Right renal cortex interstitium (tissue), 3 donors: ENCODE measurements around the gene TMEM203. TPM values are rescaled to one million over a fixed set of nuclear protein-coding genes. Genes with fewer than 3 reads are reported as not detected.
"Not testable (repeated sequence)": the region's sequence is repeated elsewhere in the genome, so short reads cannot be mapped to it uniquely, and the experiment has no call there.

Source experiments
- DNase-seq, 3 donors: peaks; one replicate each; pipeline ENCODE4 v3.0.0-alpha.2; 2013; ENCODE audit warnings: low read depth in 3 of 3, low spot score in 2 of 3
- polyA plus RNA-seq, 3 donors: library from polyadenylated mRNA; unstranded; fragments of 120-200 nt; gene quantifications; one replicate each; pipeline ENCODE4 v1.2.1, GENCODE V29; 2013; ENCODE audit not compliant: insufficient read length in 3 of 3

Gene TMEM203, protein sequence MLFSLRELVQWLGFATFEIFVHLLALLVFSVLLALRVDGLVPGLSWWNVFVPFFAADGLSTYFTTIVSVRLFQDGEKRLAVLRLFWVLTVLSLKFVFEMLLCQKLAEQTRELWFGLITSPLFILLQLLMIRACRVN
- 10 to 100 TPM; 39.7 to 44.3 (median 42.6) TPM for polyA plus RNA-seq

DNA sequence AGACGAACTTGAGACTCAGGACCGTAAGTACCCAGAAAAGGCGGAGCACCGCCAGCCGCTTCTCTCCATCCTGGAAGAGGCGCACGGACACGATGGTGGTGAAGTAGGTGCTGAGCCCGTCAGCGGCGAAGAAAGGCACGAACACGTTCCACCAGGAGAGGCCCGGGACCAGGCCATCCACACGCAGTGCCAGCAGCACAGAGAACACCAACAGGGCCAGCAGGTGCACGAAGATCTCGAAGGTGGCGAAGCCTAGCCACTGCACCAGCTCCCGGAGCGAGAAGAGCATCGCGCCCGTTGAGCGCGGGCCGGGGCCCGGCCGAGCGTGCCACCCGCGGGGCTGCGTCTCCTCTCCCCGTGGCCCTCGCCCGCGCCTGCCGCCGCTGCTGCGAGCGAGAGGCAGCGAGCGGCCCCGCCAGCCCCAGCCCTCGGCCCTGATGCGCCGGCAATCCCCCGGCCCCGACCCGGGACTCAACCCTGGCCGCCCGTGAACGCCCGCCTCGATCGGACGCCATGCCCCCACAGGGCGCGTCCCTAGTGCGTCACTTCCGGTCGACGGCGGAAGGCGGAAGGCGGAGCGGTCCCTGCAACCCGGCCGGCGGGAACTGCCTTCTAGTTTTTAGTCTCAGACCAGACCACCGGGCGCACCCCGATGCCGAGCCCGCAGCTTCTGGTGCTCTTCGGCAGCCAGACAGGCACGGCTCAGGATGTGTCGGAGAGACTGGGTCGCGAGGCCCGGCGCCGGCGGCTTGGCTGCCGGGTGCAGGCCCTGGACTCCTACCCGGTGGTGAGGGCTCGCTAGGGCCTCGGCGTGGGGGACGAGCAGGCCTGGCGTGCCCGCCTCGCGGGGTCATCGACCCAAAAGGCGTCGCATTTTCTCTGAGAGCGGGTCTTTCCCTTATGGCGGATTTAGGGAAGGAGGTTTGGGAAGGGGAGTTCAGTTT, at the start of gene TMEM203, which contains the start of gene NDOR1:
TMEM203 (minus strand) TSS at position 523 of the 944 bp plus-strand sequence; CDS start at position 289, 234 bp downstream.
NDOR1 (plus strand) TSS at position 575 of the 944 bp plus-strand sequence; CDS start at position 653, 78 bp downstream.
- DNase-seq: peak; percentile 53 to 83 (median 78)

GRCh38 chr9:137254624-137255447, 49.4 kb upstream of the TMEM203 start, which contains the start of gene NELFB:
TSS of gene NELFB (plus strand) at chr9:137255327.
- peak; percentile 64 to 79 (median 73) for DNase-seq

DNA sequence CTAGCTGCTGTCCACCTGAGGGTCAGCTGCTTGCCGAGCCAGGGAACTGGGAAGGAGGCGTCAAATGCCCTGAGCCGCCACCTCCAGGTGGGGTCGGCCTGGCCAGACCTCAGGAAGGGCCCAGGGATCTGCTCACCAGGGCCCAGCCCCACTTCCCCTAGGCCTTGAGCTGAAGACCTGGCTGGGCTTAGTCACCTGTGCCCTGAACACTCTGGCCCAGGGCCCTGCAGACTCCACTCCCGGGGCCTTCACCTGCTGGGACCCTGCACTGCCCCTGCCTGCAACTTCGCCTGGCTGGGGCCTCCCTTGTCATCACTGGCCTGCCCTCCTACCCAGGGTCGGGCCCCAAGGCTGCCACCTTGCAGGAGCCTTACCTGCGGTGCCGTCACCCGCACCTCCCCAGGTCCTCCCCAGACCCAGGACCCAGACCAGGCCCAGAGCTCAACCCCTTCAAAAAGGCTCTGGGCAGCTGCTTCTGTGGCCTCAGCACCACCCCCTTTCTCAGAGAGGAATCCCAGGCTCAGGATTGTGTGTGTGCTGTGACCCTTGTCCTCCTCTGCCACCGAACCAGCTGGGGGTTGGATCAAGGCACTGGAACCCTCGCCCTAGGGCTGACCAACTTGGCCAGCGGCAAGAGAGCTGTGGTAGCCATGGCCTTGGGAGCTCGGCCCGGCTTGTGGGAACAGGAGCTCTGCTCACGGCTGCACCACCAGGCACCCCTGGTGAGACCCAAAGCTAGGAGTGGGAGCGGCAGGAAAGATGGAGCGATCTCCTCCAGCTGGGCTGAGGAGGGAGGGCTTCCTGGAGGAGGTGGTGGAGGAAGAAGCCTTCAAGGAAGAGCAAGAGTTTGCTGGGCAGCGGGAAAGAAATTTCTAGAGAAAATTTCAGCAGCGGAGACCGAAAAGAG, 48.5 kb upstream of the TMEM203 start:
- no peak for DNase-seq

- DNase-seq: no peak
Observed at GRCh38 chr9:137252555-137253506, 47.4 kb upstream of the TMEM203 start.

DNA sequence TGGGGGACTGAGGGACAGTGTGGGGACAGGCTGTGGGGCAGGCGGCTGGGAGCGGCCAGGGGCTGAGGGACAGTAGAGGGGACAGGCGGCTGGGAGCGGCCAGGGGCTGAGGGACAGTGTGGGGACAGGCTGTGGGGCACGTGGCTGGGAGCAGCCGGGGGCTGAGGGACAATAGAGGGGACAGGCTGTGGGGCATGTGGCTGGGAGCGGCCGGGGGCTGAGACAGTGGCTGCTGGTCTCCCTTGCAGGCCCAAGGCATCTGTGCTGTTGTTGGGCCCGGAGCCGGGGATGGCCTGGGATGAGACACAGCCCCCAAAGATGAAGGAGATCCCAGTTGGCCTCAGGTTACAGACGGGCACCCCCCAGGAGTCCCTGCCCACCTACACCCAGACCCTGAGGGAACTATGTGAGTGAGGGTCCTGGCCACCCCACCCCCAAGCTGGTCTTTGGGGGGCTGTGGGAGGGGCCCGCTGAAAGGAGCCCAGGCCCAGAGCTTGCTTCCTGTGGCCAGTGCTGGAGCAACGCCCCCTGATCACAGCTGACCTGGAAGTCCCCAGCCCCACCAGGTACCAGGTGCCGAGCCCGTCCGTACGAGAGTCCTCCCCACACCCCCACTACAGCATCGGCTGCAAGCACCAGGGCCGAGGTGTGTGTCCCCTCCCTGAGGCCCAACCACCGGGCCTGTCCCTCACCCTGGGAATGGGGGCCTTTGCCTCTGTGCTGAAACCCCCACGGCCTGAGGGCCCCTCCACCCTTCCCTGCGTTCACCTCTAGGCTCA, 46.2 kb upstream of the TMEM203 start:
- no peak for DNase-seq

DNA sequence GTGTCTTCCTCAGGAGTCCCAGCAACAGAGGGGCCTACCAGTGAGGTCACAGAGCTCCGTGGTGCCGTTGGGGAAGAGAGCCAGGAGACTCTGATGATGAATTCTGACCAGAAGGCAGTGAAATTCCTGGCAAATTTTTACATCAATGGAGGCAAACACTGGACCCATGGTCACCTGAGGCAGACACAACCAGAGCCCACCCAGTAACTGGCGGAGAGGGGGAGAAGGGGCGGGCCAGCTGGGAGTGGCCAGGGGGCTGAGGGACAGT, 45.7 kb upstream of the TMEM203 start, which contains the start of gene STPG3:
STPG3 (plus strand) TSS at position 93 of the 268 bp plus-strand sequence; CDS start at position 94, 1 bp downstream.
- DNase-seq: no peak

DNA sequence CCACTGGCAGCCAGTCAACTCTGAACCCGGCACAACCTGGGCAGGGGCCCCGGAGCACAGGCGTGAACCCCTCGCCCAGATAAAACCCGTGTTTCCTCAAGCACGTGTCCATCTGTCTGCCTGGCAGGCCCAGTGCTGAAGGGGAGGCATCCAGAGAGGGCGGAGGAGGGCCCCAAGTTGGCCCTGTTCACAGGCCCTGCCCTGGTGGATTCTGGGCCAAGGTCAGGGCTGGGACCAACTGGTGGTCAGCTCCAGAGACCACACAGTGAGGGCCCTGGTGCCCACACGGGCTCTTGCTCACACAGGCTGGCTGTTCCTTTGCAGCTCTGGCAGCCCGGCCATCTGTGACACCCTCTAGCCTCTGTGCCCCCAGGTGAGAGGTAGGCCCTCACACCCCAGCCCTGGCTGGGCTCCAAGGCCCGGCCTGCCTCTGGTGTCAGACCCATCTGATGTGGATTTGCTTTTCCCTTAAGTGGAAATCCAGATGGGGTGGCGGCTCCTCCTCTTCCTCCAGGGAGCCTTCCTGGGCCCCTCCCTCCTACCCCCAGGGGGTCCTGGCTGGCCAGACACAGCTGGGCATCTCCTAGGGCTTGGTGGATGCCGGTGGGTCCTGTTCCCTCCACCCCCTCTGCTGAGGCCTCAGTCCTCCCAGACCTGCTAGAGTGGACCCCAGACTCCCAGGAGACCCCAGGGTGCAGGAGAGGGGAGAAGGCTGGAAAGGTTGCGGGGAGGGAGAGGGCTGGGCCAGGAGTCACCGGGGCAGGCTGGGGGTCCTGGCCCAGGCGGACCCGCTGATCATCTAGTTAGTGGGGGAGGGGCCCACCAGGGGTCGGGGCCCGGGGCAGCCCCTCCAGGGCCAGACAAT, 45.1 kb upstream of the TMEM203 start:
- DNase-seq: no peak

- DNase-seq: no peak
Observed at GRCh38 chr9:137247916-137248175, 42.4 kb upstream of the TMEM203 start.

DNA sequence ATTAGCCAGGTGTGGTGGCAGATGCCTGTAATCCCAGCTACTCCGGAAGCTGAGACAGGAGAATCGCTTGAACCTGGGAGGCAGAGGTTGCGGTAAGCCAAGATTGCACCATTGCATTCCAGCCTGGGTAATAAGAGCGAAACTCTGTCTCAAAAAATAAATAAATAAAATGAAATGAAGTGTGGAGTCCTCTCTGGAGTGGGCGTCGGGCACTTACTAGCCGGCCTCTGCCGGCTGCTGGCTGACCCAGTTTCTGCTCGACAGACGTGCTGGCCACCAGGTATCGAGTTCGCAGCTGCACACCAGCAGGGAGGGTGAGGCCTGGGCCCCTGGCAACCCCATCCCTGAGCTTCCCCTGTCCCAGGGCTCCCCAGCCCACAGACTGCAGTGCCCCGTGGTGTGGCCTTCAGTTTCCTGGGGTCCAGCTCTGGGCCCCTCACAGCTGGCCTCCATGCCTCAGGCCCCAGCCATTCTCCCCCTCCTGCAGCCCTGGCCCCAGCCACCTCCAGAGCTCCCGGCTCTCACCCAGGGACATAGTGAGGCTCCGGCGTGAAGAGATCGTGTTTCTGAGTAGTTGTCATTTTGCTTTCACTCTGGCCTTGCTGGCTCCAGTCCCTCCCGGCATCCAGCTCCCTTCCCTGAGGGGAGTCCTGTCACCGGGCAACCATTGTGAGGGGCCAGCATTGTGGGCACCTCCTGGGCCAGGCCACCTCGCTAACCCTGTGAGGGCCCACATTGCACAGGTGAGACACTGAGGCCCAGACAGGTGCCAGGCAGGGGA, 41.9 kb upstream of the TMEM203 start:
- DNase-seq: no peak

GRCh38 chr9:137245450-137246421, 40.3 kb upstream of the TMEM203 start:
- DNase-seq: no peak

DNA sequence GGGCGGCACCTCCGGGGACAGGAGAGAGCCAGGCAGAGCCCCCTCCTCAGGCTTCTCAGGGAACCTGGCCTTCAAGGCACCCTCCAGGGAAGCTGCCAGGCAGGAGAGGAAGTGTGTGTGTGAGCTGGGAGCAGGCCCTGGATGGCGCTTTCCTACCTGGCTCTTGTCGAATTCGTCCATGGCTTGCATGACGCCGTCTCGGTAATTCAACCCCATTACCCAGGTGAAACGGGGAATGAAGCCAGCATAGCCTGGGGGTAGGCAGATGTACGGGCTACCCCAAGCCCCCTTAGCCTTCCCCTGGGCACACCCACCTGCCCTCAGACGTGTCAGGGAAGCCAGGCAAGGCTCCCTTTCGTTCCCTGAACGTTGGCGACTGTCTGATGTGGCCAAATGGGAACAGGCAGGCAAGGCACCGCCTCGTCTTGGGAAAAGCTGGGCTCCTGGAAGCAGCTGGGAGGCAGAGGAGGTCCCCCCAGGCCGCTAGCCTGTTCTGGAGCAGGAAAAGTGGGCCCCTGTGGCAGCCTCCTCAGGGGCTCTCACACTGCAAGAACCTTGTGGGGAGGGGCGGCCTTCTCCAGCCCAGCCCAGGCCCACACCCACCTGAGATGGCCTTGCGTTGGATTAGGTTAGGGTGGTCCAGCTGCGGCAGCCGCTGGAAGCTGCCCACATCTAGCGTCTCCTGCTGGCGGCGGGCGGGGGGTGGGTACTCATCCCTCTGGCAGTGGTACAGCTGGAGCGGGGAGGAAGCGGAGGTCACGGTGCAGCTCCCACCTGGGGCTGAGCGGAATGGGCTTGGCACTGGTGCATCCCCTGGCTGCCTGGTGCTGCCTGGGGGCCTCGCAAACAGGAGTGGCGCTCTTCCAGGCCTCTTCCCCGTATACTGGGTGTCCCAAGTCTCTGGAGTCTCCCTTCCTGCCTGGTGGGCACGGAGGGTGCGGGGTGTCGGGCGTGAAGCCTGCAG, 39.3 kb upstream of the TMEM203 start:
- DNase-seq: no peak

GRCh38 chr9:137243626-137244485, 38.4 kb upstream of the TMEM203 start:
- DNase-seq: no peak

DNA sequence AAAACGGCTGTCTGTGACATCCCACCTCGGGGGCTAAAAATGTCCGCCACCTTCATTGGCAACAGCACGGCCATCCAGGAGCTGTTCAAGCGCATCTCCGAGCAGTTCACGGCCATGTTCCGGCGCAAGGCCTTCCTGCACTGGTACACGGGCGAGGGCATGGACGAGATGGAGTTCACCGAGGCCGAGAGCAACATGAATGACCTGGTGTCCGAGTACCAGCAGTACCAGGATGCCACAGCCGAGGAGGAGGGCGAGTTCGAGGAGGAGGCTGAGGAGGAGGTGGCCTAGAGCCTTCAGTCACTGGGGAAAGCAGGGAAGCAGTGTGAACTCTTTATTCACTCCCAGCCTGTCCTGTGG, 37.8 kb upstream of the TMEM203 start:
- not testable (repeated sequence) for DNase-seq
